ENCODE results near the gene BBS5.

Gene BBS5

DNA sequence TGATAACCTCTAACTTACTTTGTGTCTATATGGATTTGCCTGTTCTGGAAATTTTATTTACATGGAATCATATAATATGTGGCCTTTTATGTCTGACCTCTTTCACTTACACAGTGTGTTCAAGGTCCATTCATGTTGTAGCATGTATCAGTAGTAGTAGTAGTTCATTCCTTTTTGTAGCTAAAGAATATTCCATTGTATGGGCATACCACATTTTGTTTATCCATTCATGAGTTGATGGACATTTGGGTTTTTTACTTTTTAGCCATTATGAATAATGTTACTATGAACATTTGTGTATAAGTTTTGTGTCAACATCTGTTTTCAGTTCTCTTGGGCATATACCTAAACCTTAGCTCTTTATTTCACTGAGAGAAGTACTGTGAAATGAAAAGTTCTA, 11.5 kb downstream of the BBS5 start:
- DNase-seq: no peak
- H3K27ac ChIP-seq: no peak overlapping the region
- no peak overlapping the region for H3K4me3 ChIP-seq (ENCODE audit: low read depth, low read length)
- TF ChIP-seq, protein P1, sequence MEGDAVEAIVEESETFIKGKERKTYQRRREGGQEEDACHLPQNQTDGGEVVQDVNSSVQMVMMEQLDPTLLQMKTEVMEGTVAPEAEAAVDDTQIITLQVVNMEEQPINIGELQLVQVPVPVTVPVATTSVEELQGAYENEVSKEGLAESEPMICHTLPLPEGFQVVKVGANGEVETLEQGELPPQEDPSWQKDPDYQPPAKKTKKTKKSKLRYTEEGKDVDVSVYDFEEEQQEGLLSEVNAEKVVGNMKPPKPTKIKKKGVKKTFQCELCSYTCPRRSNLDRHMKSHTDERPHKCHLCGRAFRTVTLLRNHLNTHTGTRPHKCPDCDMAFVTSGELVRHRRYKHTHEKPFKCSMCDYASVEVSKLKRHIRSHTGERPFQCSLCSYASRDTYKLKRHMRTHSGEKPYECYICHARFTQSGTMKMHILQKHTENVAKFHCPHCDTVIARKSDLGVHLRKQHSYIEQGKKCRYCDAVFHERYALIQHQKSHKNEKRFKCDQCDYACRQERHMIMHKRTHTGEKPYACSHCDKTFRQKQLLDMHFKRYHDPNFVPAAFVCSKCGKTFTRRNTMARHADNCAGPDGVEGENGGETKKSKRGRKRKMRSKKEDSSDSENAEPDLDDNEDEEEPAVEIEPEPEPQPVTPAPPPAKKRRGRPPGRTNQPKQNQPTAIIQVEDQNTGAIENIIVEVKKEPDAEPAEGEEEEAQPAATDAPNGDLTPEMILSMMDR (IDR thresholded peaks at IDR 0.05; ENCODE audit: low read depth, low read length, missing control alignments): no peak
- no peaks in the 10 kb centered on the region for H3K36me3 ChIP-seq (replicated peaks)
- H3K27me3 ChIP-seq (replicated peaks): no peaks in the 10 kb centered on the region
- in situ Hi-C loops (cut with HindIII; ENCODE audit: low pct_ligation_motif_present, low sequenced_read_pairs): no loop called here

DNA sequence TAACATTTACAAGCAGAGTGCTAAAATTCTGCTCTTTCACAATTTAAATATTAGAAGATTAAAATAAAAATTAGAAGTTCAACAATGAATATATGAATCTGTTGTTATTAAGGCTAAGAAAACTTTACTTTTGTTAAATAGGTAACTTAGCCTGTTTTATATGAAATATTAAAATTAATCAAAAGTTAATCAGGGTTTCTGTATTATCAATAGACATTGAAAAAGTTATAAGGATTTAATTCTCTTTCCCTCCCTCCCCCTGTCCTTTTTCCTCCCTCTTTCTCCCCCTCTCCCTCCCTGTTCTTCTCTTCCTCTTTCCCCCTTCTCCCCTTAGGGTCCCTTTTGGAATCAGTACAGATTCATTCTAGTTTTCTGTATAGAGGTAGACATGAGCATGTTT, 12.1 kb downstream of the BBS5 start:
- in situ Hi-C loops (cut with HindIII; ENCODE audit: low pct_ligation_motif_present, low sequenced_read_pairs): no loop called here
- Histone ChIP-seq H3K4me3 (ENCODE audit: low read depth, low read length) (no peak overlapping the region), H3K27ac (no peak overlapping the region), H3K36me3 (replicated peaks) (no peaks in the 10 kb centered on the region), H3K27me3 (replicated peaks) (no peaks in the 10 kb centered on the region)
- no peak for DNase-seq
- TF ChIP-seq, protein P1 (IDR thresholded peaks at IDR 0.05; ENCODE audit: low read depth, low read length, missing control alignments): no peak

DNA sequence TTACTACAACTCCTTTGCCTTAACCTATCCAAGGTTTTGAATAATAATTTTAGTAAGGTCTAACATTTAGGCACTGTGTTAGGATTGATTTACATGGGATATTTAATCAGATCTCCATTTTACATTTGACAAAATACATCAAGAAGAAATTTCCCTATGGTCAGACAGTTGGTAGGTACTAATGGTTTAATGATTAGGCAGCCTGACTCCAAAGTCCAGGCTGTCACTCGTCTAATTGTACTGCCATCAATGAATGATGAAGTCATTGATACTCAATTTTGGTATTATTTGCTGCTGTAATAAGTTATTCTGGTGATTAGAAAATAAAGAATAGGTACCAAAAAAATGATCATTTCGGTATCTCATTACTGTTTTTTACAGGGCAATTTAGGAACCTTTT, 14.1 kb downstream of the BBS5 start:
- no peak for DNase-seq
- H3K4me3 ChIP-seq (ENCODE audit: low read depth, low read length): no peak overlapping the region
- H3K27ac ChIP-seq: no peak overlapping the region
- TF ChIP-seq, protein P1 (IDR thresholded peaks at IDR 0.05; ENCODE audit: low read depth, low read length, missing control alignments): no peak
- no peaks in the 10 kb centered on the region for H3K36me3 ChIP-seq (replicated peaks)
- no peaks in the 10 kb centered on the region for H3K27me3 ChIP-seq (replicated peaks)
- in situ Hi-C loops (cut with HindIII; ENCODE audit: low pct_ligation_motif_present, low sequenced_read_pairs): no loop called here

DNA sequence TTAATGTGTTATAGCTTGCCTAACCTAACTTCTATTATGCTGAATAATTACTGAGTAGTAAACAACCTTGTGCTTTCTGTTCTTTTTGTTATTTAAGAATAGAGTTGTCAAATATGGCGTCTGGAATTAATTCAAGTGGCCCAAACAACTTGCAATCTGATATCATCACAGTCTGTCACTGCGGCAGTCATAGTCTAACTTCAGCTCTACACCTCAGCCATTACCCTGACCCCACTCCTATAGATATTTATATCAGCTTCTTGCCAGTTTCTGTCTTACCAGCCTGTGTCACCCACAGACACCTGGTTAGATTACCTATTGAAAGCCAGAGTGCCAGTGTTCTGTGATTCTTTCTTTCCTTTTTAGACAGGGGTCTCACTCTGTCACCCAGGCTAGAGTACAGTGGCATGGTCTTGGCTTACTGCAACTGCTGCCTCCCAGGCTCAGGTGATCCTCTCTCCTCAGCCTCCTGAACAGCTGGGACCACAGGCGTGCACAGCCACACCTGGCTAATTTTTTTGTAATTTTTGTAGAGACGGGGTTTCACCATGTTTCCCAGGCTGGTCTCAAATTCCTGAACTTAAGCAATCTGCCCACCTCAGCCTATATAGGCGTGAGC, 16.1 kb downstream of the BBS5 start:
- Histone ChIP-seq H3K36me3 (replicated peaks) (no peaks in the 10 kb centered on the region), H3K4me3 (ENCODE audit: low read depth, low read length) (no peak overlapping the region), H3K27ac (no peak overlapping the region), H3K27me3 (replicated peaks) (no peaks in the 10 kb centered on the region)
- TF ChIP-seq, protein P1 (IDR thresholded peaks at IDR 0.05; ENCODE audit: low read depth, low read length, missing control alignments): no peak
- DNase-seq: no peak
- in situ Hi-C loops (cut with HindIII; ENCODE audit: low pct_ligation_motif_present, low sequenced_read_pairs): no loop called here

DNA sequence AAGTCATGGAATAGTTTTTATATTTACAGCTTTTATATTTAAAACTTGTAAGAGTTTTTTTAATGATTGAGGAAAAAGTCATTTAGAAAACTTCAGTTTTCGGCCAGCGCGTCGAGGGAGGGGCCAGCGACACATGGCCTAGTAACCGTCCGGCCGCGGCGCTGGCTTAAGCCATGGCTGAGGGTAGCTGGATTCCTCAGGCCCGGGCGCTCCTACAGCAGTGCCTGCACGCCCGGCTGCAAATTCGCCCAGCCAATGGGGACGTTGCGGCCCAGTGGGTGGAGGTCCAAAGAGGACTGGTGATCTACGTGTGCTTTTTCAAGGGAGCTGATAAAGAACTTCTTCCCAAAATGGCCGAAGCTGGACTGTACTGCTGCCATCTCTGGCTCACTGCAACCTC, 25.4 kb downstream of the BBS5 start:
- Histone ChIP-seq H3K27me3 (replicated peaks) (no peaks in the 10 kb centered on the region), H3K4me3 (ENCODE audit: low read depth, low read length) (no peak overlapping the region), H3K27ac (no peak overlapping the region), H3K36me3 (replicated peaks) (no peaks in the 10 kb centered on the region)
- TF ChIP-seq, protein P1 (IDR thresholded peaks at IDR 0.05; ENCODE audit: low read depth, low read length, missing control alignments): no peak
- no peak for DNase-seq
- in situ Hi-C loops (cut with HindIII; ENCODE audit: low pct_ligation_motif_present, low sequenced_read_pairs): no loop called here

DNA sequence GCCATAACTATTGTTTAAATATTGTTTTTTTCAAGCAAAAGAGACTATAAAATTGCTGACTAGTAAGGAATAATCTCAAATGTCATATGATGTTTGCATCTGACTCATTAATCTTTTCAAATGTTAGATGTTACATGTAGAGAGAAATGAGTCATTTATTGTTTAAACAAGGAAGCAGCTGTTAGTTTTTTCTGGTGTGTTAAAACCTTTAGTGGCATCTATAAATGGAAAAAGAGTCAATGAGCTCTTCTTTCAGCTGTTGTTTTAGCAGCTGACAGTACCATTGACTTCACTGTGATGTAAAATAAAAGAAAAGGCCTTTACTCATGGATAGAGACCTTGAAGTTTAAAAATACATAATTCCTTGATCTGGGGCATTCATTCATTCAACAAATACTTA, 28.4 kb downstream of the BBS5 start:
- Histone ChIP-seq H3K4me3 (ENCODE audit: low read depth, low read length) (no peak overlapping the region), H3K27me3 (replicated peaks) (no peaks in the 10 kb centered on the region), H3K27ac (peak overlapping the region; percentile 18), H3K36me3 (replicated peaks) (no peaks in the 10 kb centered on the region)
- TF ChIP-seq, protein P1 (IDR thresholded peaks at IDR 0.05; ENCODE audit: low read depth, low read length, missing control alignments): no peak
- in situ Hi-C loops (cut with HindIII; ENCODE audit: low pct_ligation_motif_present, low sequenced_read_pairs): no loop called here
- DNase-seq: no peak
